Measurements from ENCODE around the gene NRARP. TPM values are rescaled to one million over a fixed set of nuclear protein-coding genes. Genes with fewer than 3 reads are reported as not detected.

Gene NRARP
- total RNA-seq, 4 donors from 2014 or later, result 28.5 to 49.2 (median 41.0) TPM

GRCh38 chr9:137294091-137294680, 7.9 kb downstream of the NRARP start:
- 37 to 41% methylated on average over 11 of the region's 11 CpGs for WGBS, 2 donors
- TF ChIP-seq, protein P1, sequence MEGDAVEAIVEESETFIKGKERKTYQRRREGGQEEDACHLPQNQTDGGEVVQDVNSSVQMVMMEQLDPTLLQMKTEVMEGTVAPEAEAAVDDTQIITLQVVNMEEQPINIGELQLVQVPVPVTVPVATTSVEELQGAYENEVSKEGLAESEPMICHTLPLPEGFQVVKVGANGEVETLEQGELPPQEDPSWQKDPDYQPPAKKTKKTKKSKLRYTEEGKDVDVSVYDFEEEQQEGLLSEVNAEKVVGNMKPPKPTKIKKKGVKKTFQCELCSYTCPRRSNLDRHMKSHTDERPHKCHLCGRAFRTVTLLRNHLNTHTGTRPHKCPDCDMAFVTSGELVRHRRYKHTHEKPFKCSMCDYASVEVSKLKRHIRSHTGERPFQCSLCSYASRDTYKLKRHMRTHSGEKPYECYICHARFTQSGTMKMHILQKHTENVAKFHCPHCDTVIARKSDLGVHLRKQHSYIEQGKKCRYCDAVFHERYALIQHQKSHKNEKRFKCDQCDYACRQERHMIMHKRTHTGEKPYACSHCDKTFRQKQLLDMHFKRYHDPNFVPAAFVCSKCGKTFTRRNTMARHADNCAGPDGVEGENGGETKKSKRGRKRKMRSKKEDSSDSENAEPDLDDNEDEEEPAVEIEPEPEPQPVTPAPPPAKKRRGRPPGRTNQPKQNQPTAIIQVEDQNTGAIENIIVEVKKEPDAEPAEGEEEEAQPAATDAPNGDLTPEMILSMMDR (IDR thresholded peaks at IDR 0.05), result no peak
- TF ChIP-seq POLR2A (IDR thresholded peaks at IDR 0.05), result no peak
- no peak overlapping the region for H3K4me3 ChIP-seq (ENCODE audit: low read depth, poor library complexity, severe bottlenecking)
- intact Hi-C loops (cut with DNase I; ENCODE audit: low total_unique reads), result no loop called here
- no peak for DNase-seq (ENCODE audit: low spot score in 2 of 2)

DNA sequence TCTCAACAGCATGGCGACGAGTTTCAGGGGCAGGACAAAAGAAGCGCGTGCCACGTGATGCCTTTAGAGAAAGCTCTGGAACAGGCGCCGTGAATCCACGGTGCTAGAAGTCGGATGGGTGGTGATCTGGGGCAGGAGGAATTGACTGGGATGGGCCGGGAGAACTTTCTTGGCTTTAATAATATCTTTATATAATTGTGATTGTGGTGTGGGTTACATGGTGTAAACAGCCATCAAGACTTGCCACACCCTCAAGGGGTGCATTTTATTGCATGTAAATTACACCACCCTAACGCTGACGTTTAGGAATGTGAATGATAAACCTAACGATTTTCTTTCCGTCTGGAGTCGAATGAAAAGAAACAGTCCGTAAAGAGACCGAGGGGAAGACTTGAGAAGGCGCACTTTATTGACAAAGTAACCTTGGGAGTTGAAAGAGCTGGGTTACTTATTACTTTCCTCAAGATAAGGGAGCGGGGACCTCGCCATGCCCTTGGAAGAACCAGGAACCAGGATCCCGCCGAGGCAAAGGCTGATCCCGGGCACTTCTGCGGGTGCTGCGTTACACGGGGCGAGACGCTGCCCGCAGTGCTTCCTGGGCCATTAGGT, 8.5 kb downstream of the NRARP start:
- no peak for DNase-seq (ENCODE audit: low spot score in 2 of 2)
- WGBS, 2 donors, result 65 to 68% methylated on average over 29 of the region's 29 CpGs
- no peak for TF ChIP-seq POLR2A (IDR thresholded peaks at IDR 0.05)
- TF ChIP-seq, protein P1 (IDR thresholded peaks at IDR 0.05), result no peak
- intact Hi-C loops (cut with DNase I; ENCODE audit: low total_unique reads), result no loop called here
- no peak overlapping the region for H3K4me3 ChIP-seq (ENCODE audit: low read depth, poor library complexity, severe bottlenecking)

- H3K4me3 ChIP-seq (ENCODE audit: low read depth, poor library complexity, severe bottlenecking), result no peak overlapping the region
- 68 to 69% methylated on average over 13 to 15 of the region's 15 CpGs for WGBS, 2 donors
- intact Hi-C loops (cut with DNase I; ENCODE audit: low total_unique reads), result no loop called here
- TF ChIP-seq, protein P1 (IDR thresholded peaks at IDR 0.05), result no peak
- no peak for TF ChIP-seq POLR2A (IDR thresholded peaks at IDR 0.05)
- no peak for DNase-seq (ENCODE audit: low spot score in 2 of 2)
Observed at GRCh38 chr9:137293094-137293481, 9.0 kb downstream of the NRARP start.

DNA sequence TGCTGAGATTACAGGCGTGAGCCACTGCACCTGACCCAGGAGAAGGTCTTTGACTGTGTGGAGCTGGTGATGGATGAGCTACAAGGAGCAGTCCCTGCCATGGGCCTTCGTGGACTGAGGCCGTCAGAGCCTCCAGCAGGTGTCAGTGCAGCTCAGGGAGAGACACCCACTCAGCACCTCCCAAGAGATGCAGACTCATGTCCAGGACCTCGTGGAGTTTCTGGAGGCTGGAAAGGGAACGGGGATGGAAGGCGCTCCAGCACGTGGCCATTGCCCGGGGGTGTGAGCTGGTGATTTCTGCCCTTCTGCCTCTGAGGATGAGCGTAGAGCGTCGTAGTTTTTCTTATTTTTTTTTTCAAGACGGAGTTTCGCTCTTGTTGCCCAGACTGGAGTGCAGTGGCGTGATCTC, 15.1 kb downstream of the NRARP start:
- TF ChIP-seq, protein P1 (IDR thresholded peaks at IDR 0.05), result no peak
- no peak overlapping the region for H3K4me3 ChIP-seq (ENCODE audit: low read depth, poor library complexity, severe bottlenecking)
- intact Hi-C loops (cut with DNase I; ENCODE audit: low total_unique reads), result no loop called here
- DNase-seq (ENCODE audit: low spot score in 2 of 2), result no peak
- WGBS, 2 donors, result 44 to 46% methylated on average over 14 of the region's 14 CpGs

DNA sequence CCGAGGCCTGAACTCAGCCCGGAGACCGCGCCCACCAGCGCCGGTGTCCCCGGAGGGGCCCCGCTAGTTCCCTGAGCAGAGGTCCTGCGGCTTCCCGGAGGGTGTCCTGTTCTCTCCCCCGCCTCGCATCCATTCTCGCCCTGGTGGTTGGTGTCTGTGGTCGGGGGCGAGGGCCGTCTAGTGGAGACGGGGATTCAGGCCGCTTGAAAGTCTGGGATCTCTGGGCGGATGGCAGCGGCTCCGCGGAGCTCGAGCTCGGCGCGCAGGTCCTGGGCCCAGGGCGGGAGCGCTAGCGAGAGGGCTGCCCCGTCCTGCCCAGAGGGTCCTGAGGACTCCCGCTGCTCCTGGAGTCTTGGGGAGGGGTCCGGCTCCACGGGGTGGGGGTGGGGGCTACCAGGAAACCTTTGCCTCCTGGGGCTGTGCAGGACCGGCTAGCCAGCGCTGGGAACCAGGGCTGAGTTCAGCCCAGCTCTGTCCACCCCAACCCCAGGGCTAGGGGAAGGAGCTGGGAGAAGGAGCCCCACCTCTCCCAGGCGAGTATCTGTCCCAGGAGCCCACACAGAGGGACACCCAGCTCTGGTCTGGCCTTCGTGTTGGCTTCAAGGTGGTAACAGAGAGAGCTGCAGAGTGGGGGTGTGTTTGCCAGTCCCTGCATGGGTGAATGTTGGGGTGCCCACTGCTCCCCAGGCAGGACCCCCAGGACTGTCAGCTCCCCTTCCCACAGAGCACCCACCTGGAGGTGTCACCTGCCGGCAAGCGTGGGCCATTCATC, 20.5 kb downstream of the NRARP start:
- no peak for TF ChIP-seq POLR2A (IDR thresholded peaks at IDR 0.05)
- TF ChIP-seq, protein P1 (IDR thresholded peaks at IDR 0.05), result no peak
- intact Hi-C loops (cut with DNase I; ENCODE audit: low total_unique reads), result no loop called here
- DNase-seq (ENCODE audit: low spot score in 2 of 2), result no peak
- H3K4me3 ChIP-seq (ENCODE audit: low read depth, poor library complexity, severe bottlenecking), result no peak overlapping the region
- WGBS, 2 donors, result 47 to 73% methylated on average over 32 to 36 of the region's 39 CpGs
